IPS-15b (cell line): ENCODE results near the gene TMEM107.

Source experiments
- H3K27me3 ChIP-seq: one replicate; pipeline ENCODE4 v1.6.1; 2013; ENCODE audit warnings: low read length; ENCODE audit not compliant: control insufficient read depth, insufficient read depth
- H3K36me3 ChIP-seq: one replicate; pipeline ENCODE4 v1.6.1; 2013; ENCODE audit warnings: low read length; ENCODE audit not compliant: control insufficient read depth, insufficient read depth
- H3K4me1 ChIP-seq: one replicate; pipeline ENCODE4 v1.6.1; 2013; ENCODE audit warnings: mild to moderate bottlenecking, low read length; ENCODE audit not compliant: control insufficient read depth, insufficient read depth
- H3K4me3 ChIP-seq: one replicate; pipeline ENCODE4 v1.5.1; 2013; ENCODE audit warnings: low read depth, low read length
- H3K9ac ChIP-seq: one replicate; pipeline ENCODE4 v1.6.1; 2013; ENCODE audit warnings: low read depth, mild to moderate bottlenecking, low read length
- H3K9me3 ChIP-seq: one replicate; pipeline ENCODE4 v1.6.1; 2013; ENCODE audit warnings: mild to moderate bottlenecking, low read length; ENCODE audit not compliant: control insufficient read depth, insufficient read depth

The TMEM107 gene

GRCh38 chr17:8158267-8159031 is 17.7 kb downstream of the TMEM107 start:
- peaks cover 2% of the 10 kb centered on the region for H3K27me3 ChIP-seq
- peaks cover 5% of the 10 kb centered on the region for H3K36me3 ChIP-seq
- no peaks in the 10 kb centered on the region for H3K9me3 ChIP-seq
- H3K4me3 ChIP-seq = peak overlapping the region; percentile 18
- no peak overlapping the region for H3K9ac ChIP-seq
- H3K4me1 ChIP-seq = peaks cover 14% of the 10 kb centered on the region

GRCh38 chr17:8156246-8156992 is 19.8 kb downstream of the TMEM107 start:
- peaks cover 2% of the 10 kb centered on the region for H3K27me3 ChIP-seq
- no peaks in the 10 kb centered on the region for H3K9me3 ChIP-seq
- peaks cover 5% of the 10 kb centered on the region for H3K36me3 ChIP-seq
- H3K9ac ChIP-seq = peak overlapping the region; percentile 83
- peaks cover 18% of the 10 kb centered on the region for H3K4me1 ChIP-seq
- peak overlapping the region; percentile 95 for H3K4me3 ChIP-seq

- Histone ChIP-seq H3K36me3 (peaks cover 5% of the 10 kb centered on the region), H3K27me3 (peaks cover 2% of the 10 kb centered on the region), H3K4me1 (peaks cover 16% of the 10 kb centered on the region), H3K9me3 (no peaks in the 10 kb centered on the region), H3K4me3 (peak overlapping the region; percentile 95), H3K9ac (peak overlapping the region; percentile 47)
These were observed 20.3 kb downstream of the TMEM107 start for GRCh38 chr17:8155996-8156245.

- Histone ChIP-seq H3K9ac (peak overlapping the region; percentile 47), H3K27me3 (peaks cover 2% of the 10 kb centered on the region), H3K4me1 (peaks cover 16% of the 10 kb centered on the region)
These were observed 20.8 kb downstream of the TMEM107 start for GRCh38 chr17:8155231-8155995.

GRCh38 chr17:8154608-8155155 is 21.5 kb downstream of the TMEM107 start:
- peaks cover 2% of the 10 kb centered on the region for H3K27me3 ChIP-seq
- H3K36me3 ChIP-seq = peaks cover 9% of the 10 kb centered on the region
- peak overlapping the region; percentile 54 for H3K9ac ChIP-seq
- no peaks in the 10 kb centered on the region for H3K9me3 ChIP-seq
- peak overlapping the region; percentile 61 for H3K4me3 ChIP-seq
- peaks cover 16% of the 10 kb centered on the region for H3K4me1 ChIP-seq

More at GRCh38 chr17:8155231-8155995, 20.8 kb downstream of the TMEM107 start:
- Histone ChIP-seq H3K4me3 (peak overlapping the region; percentile 95), H3K9me3 (no peaks in the 10 kb centered on the region), H3K36me3 (peaks cover 3% of the 10 kb centered on the region)

- Histone ChIP-seq H3K36me3 (peaks cover 15% of the 10 kb centered on the region), H3K27me3 (peaks cover 2% of the 10 kb centered on the region), H3K9ac (peak overlapping the region; percentile 54), H3K4me3 (peak overlapping the region; percentile 61), H3K9me3 (no peaks in the 10 kb centered on the region), H3K4me1 (peaks cover 16% of the 10 kb centered on the region)
These were observed 22.1 kb downstream of the TMEM107 start for GRCh38 chr17:8153957-8154607.

- peaks cover 2% of the 10 kb centered on the region for H3K27me3 ChIP-seq
- H3K4me1 ChIP-seq = peaks cover 16% of the 10 kb centered on the region
- peaks cover 17% of the 10 kb centered on the region for H3K36me3 ChIP-seq
- no peaks in the 10 kb centered on the region for H3K9me3 ChIP-seq
- H3K9ac ChIP-seq = no peak overlapping the region
- H3K4me3 ChIP-seq = no peak overlapping the region
These were observed 22.6 kb downstream of the TMEM107 start for GRCh38 chr17:8153525-8153956.

GRCh38 chr17:8153031-8153451 is 23.1 kb downstream of the TMEM107 start:
- H3K4me3 ChIP-seq = peak overlapping the region; percentile 43
- H3K36me3 ChIP-seq = peaks cover 19% of the 10 kb centered on the region
- peaks cover 2% of the 10 kb centered on the region for H3K27me3 ChIP-seq
- H3K9ac ChIP-seq = no peak overlapping the region
- H3K4me1 ChIP-seq = peaks cover 16% of the 10 kb centered on the region
- no peaks in the 10 kb centered on the region for H3K9me3 ChIP-seq

GRCh38 chr17:8152112-8152775 is 23.9 kb downstream of the TMEM107 start, which contains the start of gene PER1:
Gene PER1 (minus strand): TSS chr17:8152404. CDS start chr17:8150706, 1,698 bp downstream.
- Histone ChIP-seq H3K27me3 (peaks cover 2% of the 10 kb centered on the region), H3K4me3 (peak within 1 kb of the TSS; percentile 91), H3K9me3 (no peaks in the 10 kb centered on the region), H3K36me3 (peaks cover 27% of the 10 kb centered on the region), H3K4me1 (peaks cover 16% of the 10 kb centered on the region), H3K9ac (peak within 1 kb of the TSS; percentile 16)

- Histone ChIP-seq H3K4me1 (peaks cover 14% of the 10 kb centered on the region), H3K4me3 (peak overlapping the region; percentile 91), H3K27me3 (peaks cover 2% of the 10 kb centered on the region), H3K36me3 (peaks cover 33% of the 10 kb centered on the region), H3K9me3 (no peaks in the 10 kb centered on the region), H3K9ac (peak overlapping the region; percentile 16)
These were observed 24.5 kb downstream of the TMEM107 start for GRCh38 chr17:8151641-8152111.
